ENCODE data around the gene NGEF.

Gene NGEF

GRCh38 chr2:232994446-232994845 is 18.6 kb downstream of the NGEF start:
- TF ChIP-seq CTCF (IDR thresholded peaks at IDR 0.05; ENCODE audit: low read length) = no peak
- no peak for TF ChIP-seq EZH2 (IDR thresholded peaks at IDR 0.05; ENCODE audit: borderline replicate concordance, low read length)
- Histone ChIP-seq H3K27me3 (ENCODE audit: insufficient read depth, low read length) (no peaks in the 10 kb centered on the region), H3K79me2 (ENCODE audit: insufficient read depth, low read length) (no peaks in the 10 kb centered on the region), H3F3A (ENCODE audit: insufficient read depth, low read length) (no peaks in the 10 kb centered on the region), H3K36me3 (ENCODE audit: insufficient read depth, low read length) (no peaks in the 10 kb centered on the region), H3K4me3 (ENCODE audit: low read depth, low read length, poor library complexity, severe bottlenecking) (no peak overlapping the region), H4K20me1 (ENCODE audit: insufficient read depth, low read length) (no peaks in the 10 kb centered on the region), H3K4me1 (ENCODE audit: insufficient read depth, low read length, severe bottlenecking) (no peaks in the 10 kb centered on the region), H3K9me2 (ENCODE audit: low read depth, low read length) (no peaks in the 10 kb centered on the region), H3K27ac (ENCODE audit: low read depth, low read length, poor library complexity, severe bottlenecking) (no peak overlapping the region), H2AFZ (ENCODE audit: low read length) (no peak overlapping the region), H3K4me2 (ENCODE audit: low read length) (no peak overlapping the region), H3K9ac (ENCODE audit: low read length) (no peak overlapping the region), H3K9me3 (ENCODE audit: low read length) (no peaks in the 10 kb centered on the region)

- Histone ChIP-seq H2AFZ (ENCODE audit: low read length) (no peak overlapping the region), H3K27ac (ENCODE audit: low read depth, low read length, poor library complexity, severe bottlenecking) (no peak overlapping the region), H3K4me1 (ENCODE audit: insufficient read depth, low read length, severe bottlenecking) (no peaks in the 10 kb centered on the region), H3K4me3 (ENCODE audit: low read depth, low read length, poor library complexity, severe bottlenecking) (no peak overlapping the region), H3K4me2 (ENCODE audit: low read length) (no peak overlapping the region), H3K36me3 (ENCODE audit: insufficient read depth, low read length) (no peaks in the 10 kb centered on the region), H4K20me1 (ENCODE audit: insufficient read depth, low read length) (no peaks in the 10 kb centered on the region), H3K79me2 (ENCODE audit: insufficient read depth, low read length) (no peaks in the 10 kb centered on the region), H3K9me3 (ENCODE audit: low read length) (no peaks in the 10 kb centered on the region), H3F3A (ENCODE audit: insufficient read depth, low read length) (no peaks in the 10 kb centered on the region), H3K9ac (ENCODE audit: low read length) (no peak overlapping the region), H3K27me3 (ENCODE audit: insufficient read depth, low read length) (no peaks in the 10 kb centered on the region), H3K9me2 (ENCODE audit: low read depth, low read length) (no peaks in the 10 kb centered on the region)
- TF ChIP-seq CTCF (IDR thresholded peaks at IDR 0.05; ENCODE audit: low read length) (no peak), EZH2 (IDR thresholded peaks at IDR 0.05; ENCODE audit: borderline replicate concordance, low read length) (no peak)
Observed at GRCh38 chr2:232993231-232993821, 19.7 kb downstream of the NGEF start.

- Histone ChIP-seq H3K79me2 (ENCODE audit: insufficient read depth, low read length) (no peaks in the 10 kb centered on the region), H3K36me3 (ENCODE audit: insufficient read depth, low read length) (no peaks in the 10 kb centered on the region), H3K4me3 (ENCODE audit: low read depth, low read length, poor library complexity, severe bottlenecking) (no peak overlapping the region), H3K4me2 (ENCODE audit: low read length) (no peak overlapping the region), H3K4me1 (ENCODE audit: insufficient read depth, low read length, severe bottlenecking) (no peaks in the 10 kb centered on the region), H3K27ac (ENCODE audit: low read depth, low read length, poor library complexity, severe bottlenecking) (no peak overlapping the region), H3K9ac (ENCODE audit: low read length) (no peak overlapping the region), H4K20me1 (ENCODE audit: insufficient read depth, low read length) (no peaks in the 10 kb centered on the region), H3K9me2 (ENCODE audit: low read depth, low read length) (no peaks in the 10 kb centered on the region), H2AFZ (ENCODE audit: low read length) (no peak overlapping the region), H3K9me3 (ENCODE audit: low read length) (peaks cover 6% of the 10 kb centered on the region; the same call in 1 of the 2 replicates), H3F3A (ENCODE audit: insufficient read depth, low read length) (no peaks in the 10 kb centered on the region), H3K27me3 (ENCODE audit: insufficient read depth, low read length) (peaks cover 7% of the 10 kb centered on the region)
- TF ChIP-seq EZH2 (IDR thresholded peaks at IDR 0.05; ENCODE audit: borderline replicate concordance, low read length) = no peak
- no peak for TF ChIP-seq CTCF (IDR thresholded peaks at IDR 0.05; ENCODE audit: low read length)
Observed at GRCh38 chr2:232986155-232986554, 26.9 kb downstream of the NGEF start.

Data from OCI-LY1 (cell line).